GM12892 (cell line): Measurements from ENCODE around the gene ZCCHC2.

ENCODE experiments used
- DNase-seq: peaks from one replicate; pipeline ENCODE4 v3.0.0; 2011; ENCODE audit not compliant: insufficient read length
- FAIRE-seq: peaks from 2 replicates; lab custom pipeline; 2011; peaks lifted over from hg19 to GRCh38; lab: Jason Lieb, UNC
- POLR2A ChIP-seq: IDR thresholded peaks from 2 replicates; pipeline ENCODE4 v1.6.1; 2011; ENCODE audit warnings: low read depth, low read length, control low read depth
- POLR2AphosphoS5 ChIP-seq: IDR thresholded peaks from 2 replicates; pipeline ENCODE4 v1.6.1; 2011; ENCODE audit warnings: low read depth, low read length, control low read depth
- TAF1 ChIP-seq: IDR thresholded peaks from 2 replicates; pipeline ENCODE4 v1.6.1; 2011; ENCODE audit warnings: low read depth, mild to moderate bottlenecking, control low read depth, low read length, borderline replicate concordance

Gene ZCCHC2

GRCh38 chr18:62550746-62551145, 27.9 kb downstream of the ZCCHC2 start:
- DNase-seq (no peak), FAIRE-seq (no peak)
- no peak for TF ChIP-seq TAF1
- no peak for TF ChIP-seq POLR2A
- no peak for TF ChIP-seq POLR2AphosphoS5

- DNase-seq (no peak), FAIRE-seq (no peak)
- no peak for TF ChIP-seq TAF1
- TF ChIP-seq POLR2AphosphoS5, result no peak
- no peak for TF ChIP-seq POLR2A
These were observed 29.2 kb downstream of the ZCCHC2 start for GRCh38 chr18:62551972-62552513.

- no peak for TF ChIP-seq POLR2A
- DNase-seq, result no peak
These were observed 31.4 kb downstream of the ZCCHC2 start for GRCh38 chr18:62554061-62554815.

GRCh38 chr18:62555135-62555534, 32.3 kb downstream of the ZCCHC2 start:
- no peak for FAIRE-seq
- DNase-seq, result no peak
- TF ChIP-seq POLR2AphosphoS5, result no peak
- no peak for TF ChIP-seq TAF1

More at GRCh38 chr18:62554061-62554815, 31.4 kb downstream of the ZCCHC2 start:
- FAIRE-seq, result peak; percentile 86

GRCh38 chr18:62556397-62556796, 33.6 kb downstream of the ZCCHC2 start:
- FAIRE-seq (no peak), DNase-seq (no peak)
- no peak for TF ChIP-seq TAF1
- no peak for TF ChIP-seq POLR2A
- no peak for TF ChIP-seq POLR2AphosphoS5

- no peak for DNase-seq
- FAIRE-seq, result peak; percentile 90
- TF ChIP-seq POLR2AphosphoS5, result no peak
- no peak for TF ChIP-seq TAF1
- no peak for TF ChIP-seq POLR2A
These were observed 35.3 kb downstream of the ZCCHC2 start for GRCh38 chr18:62558015-62558663.

GRCh38 chr18:62564044-62564443, 41.2 kb downstream of the ZCCHC2 start:
- TF ChIP-seq POLR2AphosphoS5 (no peak), TAF1 (no peak), POLR2A (no peak)
- FAIRE-seq (no peak), DNase-seq (no peak)

GRCh38 chr18:62566199-62566598, 43.4 kb downstream of the ZCCHC2 start:
- no peak for DNase-seq
- FAIRE-seq, result no peak
- TF ChIP-seq TAF1, result no peak

- FAIRE-seq (no peak), DNase-seq (no peak)
- TF ChIP-seq TAF1, result no peak
- TF ChIP-seq POLR2AphosphoS5, result no peak
- TF ChIP-seq POLR2A, result no peak
These were observed 44.0 kb downstream of the ZCCHC2 start for GRCh38 chr18:62566818-62567217.

- no peak for FAIRE-seq
- no peak for DNase-seq
- no peak for TF ChIP-seq POLR2AphosphoS5
These were observed 46.3 kb downstream of the ZCCHC2 start for GRCh38 chr18:62569081-62569655.

GRCh38 chr18:62571037-62571436, 48.2 kb downstream of the ZCCHC2 start:
- TF ChIP-seq TAF1 (no peak), POLR2A (no peak), POLR2AphosphoS5 (no peak)
- FAIRE-seq (no peak), DNase-seq (no peak)

GRCh38 chr18:62571648-62572047, 48.8 kb downstream of the ZCCHC2 start:
- TF ChIP-seq POLR2A, result no peak
- TF ChIP-seq TAF1, result no peak
- no peak for TF ChIP-seq POLR2AphosphoS5
- DNase-seq (no peak), FAIRE-seq (peak; percentile 17)
